Hematopoietic multipotent progenitor cell treated with erythropoietin and hydrocortisone succinate and interleukin-3 and kit ligand, for 8 days (in vitro differentiated cells): ENCODE data around the gene ARHGEF38.
"Not testable (repeated sequence)": the region's sequence is repeated elsewhere in the genome, so short reads cannot be mapped to it uniquely, and the experiment has no call there.

ENCODE experiments used
- DNase-seq: peaks from one replicate; pipeline ENCODE4 v3.0.0-alpha.2; 2015

Gene ARHGEF38

DNA sequence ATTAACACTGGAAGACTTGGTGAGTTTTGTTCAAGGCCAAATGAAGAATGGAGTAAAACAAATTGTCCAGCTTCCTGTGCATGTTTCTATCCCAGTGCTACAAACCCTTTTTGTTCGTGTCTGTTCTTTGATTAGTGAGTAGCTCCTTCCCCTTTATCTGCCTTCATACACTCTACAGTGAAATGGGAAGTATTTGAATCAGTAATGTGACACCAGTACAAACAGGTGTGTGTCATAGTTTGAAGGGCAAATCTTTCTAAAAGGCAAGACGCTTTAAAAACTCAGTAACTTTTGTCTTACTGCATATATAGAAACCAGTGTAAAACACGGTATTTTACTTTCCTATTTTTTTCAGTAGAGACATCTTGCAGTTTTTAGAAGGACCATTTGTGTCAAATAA lies 5.9 kb downstream of the ARHGEF38 start:
- no peak for DNase-seq

DNA sequence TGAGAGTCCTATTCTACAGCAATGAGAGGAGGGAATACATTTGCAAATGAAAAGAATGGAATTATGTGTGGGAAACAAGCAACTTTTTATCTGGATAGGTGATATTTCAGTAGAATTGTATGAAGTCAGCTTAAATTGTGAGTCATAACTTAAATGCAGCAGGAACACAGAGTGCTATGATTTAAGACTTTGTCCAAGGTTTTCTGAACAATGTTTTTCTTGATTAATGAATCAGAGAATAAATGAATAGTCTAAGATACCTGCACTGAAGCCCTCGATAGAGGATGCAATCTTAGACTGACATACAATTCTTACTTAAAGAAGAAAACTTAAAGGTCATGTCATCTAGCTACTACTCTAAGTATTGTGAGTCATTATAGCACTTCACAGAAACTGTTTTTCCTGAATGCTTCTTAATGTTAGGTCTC lies 8.0 kb downstream of the ARHGEF38 start:
- DNase-seq: no peak

DNA sequence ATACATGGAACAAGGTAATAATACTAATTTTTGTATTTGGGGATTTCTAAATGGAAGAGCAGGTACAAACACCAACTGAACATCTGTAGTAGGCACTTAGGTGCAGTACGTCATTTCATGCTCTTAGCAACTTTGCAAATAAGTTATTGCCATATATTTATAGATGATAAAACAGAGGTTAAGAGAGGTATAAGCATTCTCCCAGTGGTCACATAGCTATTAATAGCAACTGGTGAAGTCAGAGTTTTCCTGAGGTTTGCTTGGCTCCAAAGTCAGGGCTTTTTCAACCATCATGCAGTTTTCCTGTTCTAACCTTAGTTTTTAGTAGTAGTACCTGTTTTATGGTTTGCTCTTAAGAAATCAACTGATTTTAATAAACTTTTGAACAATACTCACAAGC lies 10.9 kb downstream of the ARHGEF38 start:
- no peak for DNase-seq

DNA sequence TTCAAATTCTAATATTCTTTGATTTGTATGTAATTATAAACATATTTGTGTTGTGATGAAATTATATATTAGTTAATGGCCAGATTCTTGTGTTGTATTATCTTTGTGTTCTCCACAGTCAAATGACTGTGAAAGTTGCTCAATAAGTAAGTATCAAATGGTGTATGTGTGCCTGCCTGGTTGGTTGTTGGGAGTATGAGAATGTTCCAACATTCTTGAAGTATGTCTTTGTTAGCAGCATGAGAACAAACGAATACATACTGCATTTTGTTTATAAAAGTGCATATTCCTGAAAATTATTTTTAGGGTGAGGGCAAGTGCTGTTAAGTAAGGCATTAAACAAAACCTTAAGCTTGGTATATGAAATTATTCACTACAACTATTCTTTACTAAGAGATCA lies 16.2 kb downstream of the ARHGEF38 start:
- DNase-seq: no peak

DNA sequence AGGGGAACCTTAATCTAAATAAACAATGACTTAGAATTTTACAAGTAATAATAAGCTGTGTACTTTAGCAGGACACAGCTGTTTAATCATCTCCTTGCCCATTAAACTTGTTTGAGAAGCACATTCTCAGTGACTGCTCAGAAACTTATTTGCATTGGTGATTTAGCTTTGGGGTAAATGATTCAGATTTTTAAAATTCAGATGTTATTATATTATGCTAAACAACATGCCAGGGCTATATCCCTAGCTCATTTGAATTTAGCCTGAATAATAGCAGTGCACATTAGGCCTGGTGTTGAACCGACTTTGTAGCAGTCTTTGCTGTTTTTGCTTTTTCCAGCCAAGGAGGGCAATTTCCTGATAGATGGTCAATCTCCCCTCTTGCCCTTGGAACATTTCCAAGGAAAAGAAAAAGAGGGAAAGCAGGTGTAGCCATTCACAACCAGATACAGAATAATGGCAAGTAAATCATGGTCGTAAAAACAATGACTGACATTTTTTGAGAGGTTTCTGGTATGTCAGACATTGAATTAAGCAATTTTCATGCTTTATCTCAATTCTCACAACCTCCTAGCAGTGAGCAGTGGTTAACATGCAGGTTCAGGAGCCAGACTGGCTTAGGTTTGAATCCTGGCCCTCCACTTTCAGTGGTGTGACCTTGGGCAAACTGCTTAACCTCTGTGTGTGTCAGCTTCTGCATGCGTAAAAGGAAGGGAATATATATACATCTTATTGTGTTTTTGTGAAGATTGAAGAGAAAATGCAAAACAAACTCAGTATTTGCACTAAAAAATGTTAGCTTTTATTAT lies 16.8 kb downstream of the ARHGEF38 start:
- no peak for DNase-seq

DNA sequence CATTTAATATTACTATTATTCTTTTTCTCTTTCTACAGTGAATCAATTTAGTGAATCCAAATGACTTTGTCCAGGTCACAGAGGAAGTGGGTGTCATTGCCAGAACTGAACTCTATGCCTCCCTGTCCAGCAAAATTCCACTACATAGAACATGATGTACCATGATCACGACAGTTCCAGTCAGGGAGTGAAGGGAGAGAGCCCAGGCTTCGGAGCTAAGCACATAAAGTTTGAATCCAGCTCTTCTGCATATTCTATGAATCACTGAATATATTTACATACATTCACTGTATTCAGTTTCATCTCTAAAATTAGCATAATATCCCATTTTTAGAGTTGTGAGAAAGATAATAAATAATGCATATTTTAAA lies 17.4 kb downstream of the ARHGEF38 start:
- no peak for DNase-seq

DNA sequence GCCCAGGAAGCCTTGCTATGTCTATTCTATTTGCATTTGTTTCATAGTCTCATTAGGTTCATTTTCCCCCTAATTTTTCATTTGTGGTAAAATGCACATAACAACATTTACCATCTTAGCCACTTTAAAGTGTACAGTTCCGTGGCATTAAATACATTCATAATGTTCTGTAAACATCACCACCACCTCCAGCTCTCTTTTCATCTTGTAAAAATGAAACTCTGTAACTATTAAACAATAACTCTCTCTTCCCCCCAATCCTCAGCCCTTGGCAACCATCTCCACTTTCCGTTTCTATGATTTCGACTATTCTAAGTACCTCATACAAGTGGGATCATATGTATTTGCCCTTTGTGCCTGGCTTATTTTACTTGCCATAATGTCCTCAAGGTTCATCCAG lies 19.9 kb downstream of the ARHGEF38 start:
- DNase-seq: no peak

DNA sequence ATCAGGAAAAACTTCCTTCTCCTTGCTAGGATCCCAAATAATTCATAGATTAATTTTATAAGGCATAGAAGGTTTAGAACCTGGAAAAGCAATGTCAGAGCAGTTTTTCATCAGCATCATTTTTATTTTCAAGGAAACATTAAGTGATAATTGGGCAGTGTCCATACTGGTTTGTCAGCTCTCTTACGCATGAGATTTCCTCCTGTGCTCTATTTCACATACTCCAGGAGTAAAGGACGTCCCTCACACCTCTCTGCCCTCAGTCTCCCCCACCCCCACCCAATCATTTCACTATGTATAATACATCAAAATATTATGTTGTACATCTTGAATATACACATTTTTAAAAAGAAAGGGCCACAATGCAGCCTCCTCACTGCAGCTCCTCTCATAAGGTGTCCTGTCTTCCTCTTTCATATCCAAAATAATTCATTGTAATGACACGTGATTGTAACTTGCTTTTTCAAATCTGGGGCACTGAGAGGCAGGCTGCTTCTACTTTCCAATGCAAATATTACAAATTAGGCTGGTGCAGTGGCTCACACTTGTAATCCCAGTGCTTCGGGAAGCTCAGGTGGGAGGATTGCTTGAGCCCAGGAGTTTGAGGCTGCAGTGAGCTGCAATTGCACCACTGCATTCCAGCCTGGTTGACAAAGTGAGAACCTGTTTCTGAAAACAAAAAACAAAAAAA lies 34.4 kb downstream of the ARHGEF38 start:
- no peak for DNase-seq

DNA sequence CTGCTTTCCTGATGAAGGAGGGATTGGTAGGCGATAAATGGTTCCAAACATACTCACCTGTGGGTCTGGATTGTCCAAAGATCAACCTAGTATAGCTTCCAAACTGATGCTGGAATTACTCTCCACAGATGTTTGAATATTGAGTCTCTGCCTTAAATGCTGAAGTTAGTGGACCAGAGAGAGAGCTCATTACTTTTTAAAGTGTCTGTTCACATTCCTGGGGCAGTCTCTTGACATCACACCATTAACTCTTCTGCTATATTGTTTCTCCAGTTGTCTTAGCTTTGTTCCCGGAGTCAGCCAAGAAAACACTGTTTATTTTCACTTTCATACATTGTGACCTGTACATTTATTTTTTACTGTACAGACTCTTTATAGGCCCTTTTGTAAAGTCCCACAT lies 35.4 kb downstream of the ARHGEF38 start:
- DNase-seq: no peak

DNA sequence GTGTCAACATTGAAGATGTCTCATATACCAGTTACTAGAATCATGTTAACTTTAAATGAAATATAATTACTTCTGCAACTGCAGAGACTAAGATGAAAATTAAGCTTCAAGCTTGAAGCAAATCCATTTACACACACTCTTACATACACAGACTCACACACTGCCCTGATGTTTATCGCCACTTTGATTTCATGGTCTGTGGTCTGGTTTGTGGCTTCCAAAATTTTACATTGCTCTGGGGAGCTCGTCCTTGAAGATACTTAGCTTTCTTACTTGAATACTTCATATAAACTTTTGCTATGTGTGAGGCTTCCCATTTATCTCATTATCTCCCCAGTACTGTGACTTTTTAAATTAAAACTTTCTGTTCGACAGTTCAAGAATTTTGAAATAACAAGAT lies 35.8 kb downstream of the ARHGEF38 start:
- no peak for DNase-seq

DNA sequence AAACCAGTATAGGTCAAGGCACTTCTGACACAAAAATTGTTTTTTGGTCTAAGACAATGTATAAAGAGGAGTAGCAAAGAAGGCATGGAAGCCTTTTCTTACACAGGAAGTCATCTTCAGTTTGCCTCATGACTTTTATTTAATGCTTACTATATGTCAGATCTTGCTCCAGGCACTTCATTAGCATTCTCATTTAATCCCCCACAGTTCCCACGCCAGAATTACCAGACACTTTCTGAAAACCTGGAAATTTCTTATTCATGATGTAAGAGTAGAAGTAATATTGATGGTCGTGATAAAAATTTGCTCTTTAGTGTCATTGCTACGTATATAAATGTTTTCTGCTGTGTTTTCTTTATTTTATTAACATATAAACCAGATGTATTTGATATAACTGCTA lies 39.2 kb downstream of the ARHGEF38 start:
- no peak for DNase-seq

DNA sequence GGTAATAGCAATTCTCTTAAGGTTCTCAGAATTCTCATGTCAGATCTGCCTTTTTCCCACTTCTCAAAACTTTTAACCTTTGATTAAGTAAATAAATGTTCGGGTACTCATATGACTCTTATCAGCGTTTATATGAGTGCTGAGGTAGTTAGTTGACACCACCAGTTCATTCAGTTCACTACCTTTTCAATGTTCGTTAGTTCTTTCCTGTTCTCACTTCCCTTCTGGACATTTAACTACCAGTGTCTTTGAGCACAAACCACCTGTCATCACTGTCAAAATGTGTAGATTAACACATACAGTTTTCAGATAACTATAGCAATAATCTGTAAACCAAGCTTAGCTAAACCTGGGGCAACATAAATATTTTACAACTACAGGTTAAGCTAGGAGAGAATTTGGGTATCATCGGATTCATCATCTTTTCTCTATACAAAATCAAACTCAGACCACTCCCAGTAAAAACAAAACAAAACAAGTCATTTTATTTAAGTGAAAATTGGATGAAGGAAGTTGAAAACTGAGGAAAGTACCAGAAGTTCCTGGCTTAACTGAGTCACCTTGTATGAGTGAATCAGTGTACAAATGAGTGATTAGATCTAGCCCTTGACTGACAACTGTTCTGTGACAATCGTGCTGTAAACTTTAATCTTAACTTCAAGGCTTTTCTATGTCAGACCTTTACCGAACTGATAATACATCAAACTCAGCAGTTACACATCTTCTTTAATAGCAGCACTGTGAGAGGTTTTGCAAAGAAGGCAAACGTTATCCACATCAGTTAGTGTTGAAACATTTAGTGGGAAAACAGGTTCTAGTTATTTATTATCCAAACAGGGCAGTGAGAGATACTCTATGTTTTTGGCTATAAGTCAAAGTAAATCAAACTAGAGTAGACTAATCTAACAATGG lies 41.9 kb downstream of the ARHGEF38 start:
- DNase-seq: no peak

DNA sequence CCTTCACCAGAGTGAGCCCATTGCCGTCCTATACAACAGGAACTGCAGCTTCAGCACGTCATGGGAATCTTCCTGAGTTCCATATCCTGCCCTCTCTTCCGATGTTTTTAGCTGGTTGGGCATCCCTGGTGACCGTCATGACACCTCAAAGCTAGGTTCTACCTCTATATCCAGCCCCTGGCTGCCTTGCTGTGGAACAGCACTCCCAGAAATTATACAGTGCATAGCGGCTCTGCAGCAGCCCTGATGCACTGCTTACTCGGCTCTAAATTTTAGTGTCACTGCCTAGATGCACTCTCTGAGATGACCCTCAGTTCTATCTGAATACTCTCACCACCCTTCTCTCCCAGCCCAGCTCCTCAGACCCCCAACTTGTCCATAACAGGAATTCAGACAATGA lies 44.3 kb downstream of the ARHGEF38 start:
- no peak for DNase-seq

DNA sequence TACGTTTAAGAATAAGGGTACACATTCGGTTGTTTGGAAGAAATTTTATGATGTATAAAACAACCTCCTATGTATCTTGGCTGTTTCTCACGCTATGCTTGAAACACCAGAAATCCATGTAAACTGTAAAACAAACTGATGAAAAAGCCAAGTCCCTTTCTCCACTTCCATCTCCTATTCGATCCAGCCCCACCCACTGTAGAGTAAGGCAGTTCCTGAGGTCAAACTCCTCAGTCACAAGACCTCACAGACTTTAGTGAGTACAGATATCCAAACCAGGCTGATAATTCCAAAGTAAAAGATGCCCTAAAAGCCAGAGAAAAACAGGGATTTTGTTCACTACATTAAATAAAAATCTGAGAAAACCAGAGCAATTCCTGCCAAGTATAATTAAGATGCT lies 45.6 kb downstream of the ARHGEF38 start:
- DNase-seq: no peak

DNA sequence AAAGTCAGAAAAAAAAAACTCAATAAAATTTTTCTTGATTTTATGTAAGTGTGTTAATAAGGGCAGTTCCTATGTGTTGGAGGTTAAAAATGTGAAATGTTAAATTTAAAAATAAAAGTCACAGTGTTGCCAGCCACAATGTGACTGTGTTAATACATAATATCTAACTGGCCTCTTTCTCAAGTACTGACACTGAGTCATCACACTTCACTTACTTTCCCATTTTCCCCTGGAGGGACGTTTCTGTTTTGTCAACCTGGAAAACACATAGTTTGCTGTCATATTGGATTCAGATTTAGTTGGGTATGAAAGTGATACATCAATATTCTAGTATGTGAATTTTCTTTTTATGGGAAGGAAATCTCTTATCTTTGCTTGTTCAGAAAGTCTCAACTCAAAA lies 46.4 kb downstream of the ARHGEF38 start:
- DNase-seq: no peak

DNA sequence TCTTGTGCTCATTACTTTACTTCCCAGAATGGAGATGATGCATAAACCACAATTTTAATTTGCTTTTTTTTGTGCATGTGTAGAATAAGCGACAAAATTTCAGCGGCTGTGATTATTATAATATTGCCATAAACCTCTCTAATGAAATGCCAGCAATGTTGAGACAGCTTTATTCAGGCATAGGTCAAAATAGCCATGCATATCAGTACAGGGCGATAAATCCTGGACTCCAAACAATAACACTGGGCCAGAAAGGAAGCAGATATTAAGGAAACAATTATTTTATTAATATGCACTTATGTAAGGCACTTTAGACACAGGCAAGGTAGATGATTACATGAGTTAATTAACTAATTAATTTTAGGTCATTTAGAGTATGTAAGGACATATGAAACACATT lies 47.1 kb downstream of the ARHGEF38 start:
- DNase-seq: no peak

DNA sequence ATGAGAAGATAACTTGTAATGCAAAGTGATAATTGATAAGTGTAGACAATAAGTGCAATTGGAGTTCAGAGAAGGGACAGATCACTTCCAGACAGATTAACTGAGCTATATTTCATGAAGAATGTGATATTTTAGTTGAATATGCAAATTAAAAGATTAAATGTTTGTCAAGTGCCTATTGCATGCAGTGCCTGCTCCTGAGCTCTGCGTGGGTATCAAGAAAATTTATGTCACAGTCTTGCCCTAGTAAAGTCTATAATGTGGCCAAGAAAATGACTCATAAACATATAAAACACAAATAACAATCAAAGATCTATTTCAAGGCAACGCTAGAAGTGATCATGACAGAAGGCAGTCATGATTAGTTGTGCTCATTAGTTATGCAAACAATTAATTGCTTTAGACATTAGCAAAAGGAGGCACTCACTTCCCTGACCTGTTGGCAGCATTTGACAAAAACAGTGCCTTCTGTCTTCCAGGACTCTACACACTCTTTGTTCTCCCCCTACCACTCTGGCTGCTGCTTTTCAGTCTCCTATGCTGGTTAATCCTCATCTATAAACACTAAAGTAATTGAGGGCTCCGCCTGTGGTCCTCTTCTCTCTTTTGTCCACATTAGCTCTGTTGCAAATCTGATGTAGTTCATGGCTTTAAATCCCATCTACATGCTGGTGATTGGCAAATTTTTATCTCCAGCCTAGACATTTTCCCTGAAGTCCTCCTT lies 47.7 kb downstream of the ARHGEF38 start:
- no peak for DNase-seq

DNA sequence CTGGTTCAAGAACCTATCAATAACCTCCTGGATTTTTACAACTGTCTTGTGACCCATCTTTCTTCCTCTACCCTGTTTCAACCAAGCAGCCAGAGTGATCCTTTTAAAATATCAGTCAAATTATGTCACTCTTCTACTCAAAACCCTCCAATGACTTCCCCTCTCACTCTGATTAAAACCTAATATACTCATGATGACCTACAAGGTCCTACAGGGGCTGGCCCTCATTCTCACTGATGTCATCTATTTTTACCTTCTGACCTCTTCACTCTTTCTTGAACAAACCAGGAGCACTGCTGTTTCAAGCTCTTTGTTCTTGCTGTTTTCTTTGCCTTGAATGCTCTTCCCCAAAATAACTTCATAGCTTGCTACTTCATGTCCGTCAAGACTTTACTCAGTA lies 48.5 kb downstream of the ARHGEF38 start:
- no peak for DNase-seq

DNA sequence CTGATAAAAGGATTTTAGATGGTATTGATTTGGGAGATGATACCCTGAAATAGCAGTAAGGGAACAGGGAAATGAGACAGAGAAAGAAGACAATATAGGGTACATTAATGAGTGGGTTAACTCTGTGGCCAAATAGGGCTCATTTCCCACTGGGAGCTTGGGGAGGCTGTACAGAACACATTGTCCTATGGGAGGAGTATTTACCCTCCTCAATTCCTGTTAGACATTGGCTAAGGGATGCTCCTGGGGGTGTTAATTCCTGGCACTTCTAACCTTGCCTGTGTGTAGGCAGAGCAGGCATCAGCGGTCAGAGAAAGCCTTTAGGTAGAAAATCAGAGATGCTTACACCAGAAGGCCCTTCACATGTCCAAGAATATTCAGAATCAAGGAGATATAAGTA lies 49.0 kb downstream of the ARHGEF38 start:
- DNase-seq: no peak

DNA sequence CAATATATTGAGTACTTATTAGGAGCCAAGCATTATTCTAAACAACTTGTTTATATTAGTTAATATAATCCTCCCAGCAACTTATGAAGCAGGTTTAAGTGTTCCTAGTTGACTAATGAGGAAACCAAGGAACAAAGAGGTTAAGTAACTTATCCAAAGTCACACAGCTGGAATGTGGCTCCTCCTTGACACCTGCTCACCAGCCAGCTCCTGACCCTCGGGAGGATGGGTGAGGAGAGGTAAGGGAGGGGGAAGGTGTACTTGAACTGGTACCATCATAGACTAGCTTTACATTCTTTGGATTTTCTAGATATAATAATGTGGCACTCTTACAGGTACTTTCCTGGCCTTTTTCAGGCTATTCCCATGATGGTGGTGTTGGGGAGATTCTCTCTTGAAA lies 50.7 kb downstream of the ARHGEF38 start:
- DNase-seq: no peak

DNA sequence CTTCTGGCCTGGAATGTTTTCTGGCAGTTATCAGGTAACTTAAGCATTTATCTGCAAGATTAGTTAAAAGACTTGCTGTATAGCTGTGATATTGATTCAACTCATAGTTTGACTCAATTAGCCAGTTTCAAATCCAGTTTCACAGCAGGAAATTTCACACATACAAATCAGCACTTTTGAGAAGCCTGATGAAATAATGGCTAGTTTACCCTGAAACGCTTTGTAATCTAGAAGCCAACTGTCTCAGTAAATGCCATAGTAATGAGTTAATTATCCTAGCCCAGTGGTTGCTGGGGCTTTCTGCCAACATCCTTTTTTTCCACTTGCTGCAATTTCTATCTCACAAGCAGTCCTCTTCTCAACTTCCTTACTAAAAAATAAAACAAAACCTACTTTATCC lies 53.1 kb downstream of the ARHGEF38 start:
- no peak for DNase-seq

DNA sequence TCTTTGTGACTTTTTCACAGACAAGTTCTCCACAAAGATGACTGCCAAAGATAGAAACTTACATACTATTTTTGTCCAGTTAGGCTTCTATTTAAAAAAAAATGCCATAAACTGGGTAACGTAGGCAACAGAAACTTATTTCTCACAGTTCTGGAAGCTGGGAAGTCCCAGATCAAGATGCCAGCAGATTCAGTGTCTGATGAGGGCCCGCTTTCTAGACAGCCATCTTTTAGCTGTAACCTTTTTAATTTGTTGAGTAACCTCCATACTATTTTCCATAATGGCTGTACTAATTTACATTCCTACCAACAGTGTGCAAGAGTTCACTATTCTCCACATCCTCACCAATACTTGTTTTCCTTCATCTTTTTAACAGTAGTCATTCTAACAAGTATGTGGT lies 55.5 kb downstream of the ARHGEF38 start:
- DNase-seq: no peak

DNA sequence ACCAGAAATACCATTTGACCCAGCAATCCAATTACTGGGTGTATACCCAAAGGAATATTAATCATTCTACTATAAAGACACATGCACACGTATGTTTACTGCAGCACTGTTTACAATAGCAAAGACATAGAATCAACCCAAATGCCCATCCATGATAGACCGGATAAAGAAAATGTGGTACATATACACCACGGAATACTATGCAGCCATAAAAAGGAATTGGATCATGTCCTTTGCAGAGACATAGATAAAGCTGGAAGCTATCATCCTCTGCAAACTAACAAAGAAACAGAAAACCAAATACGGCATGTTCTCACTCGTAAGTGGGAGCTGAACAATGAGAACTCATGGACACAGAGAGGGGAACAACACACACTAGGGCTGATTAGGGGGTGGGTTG lies 57.4 kb downstream of the ARHGEF38 start:
- not testable (repeated sequence) for DNase-seq
